AG10803 (cell line): ENCODE results near the gene PAK2.
"Not testable (repeated sequence)": the region's sequence is repeated elsewhere in the genome, so short reads cannot be mapped to it uniquely, and the experiment has no call there.

ENCODE experiments used
- DNase-seq: peaks from one replicate; pipeline ENCODE4 v3.0.0; 2010; ENCODE audit warnings: low read depth
- H3K4me3 ChIP-seq: 2 replicates; pipeline ENCODE4 v1.5.1; 2011; ENCODE audit warnings: mild to moderate bottlenecking, low read length, control low read depth
- CTCF ChIP-seq: conservative IDR thresholded peaks from 2 replicates; pipeline ENCODE4 v1.5.1; 2011; ENCODE audit warnings: mild to moderate bottlenecking, low read length, control low read depth, inconsistent platforms

PAK2 gene

GRCh38 chr3:196849180-196849741 lies 109.6 kb downstream of the PAK2 start:
- no peak for DNase-seq
- no peak for TF ChIP-seq CTCF
- no peak overlapping the region for H3K4me3 ChIP-seq

GRCh38 chr3:196863000-196863399 lies 123.3 kb downstream of the PAK2 start:
- DNase-seq: not testable (repeated sequence)

GRCh38 chr3:196867155-196867506 lies 127.5 kb downstream of the PAK2 start:
- H3K4me3 ChIP-seq: peak overlapping the region; percentile 76

More at GRCh38 chr3:196863000-196863399, 123.3 kb downstream of the PAK2 start:
- not testable (repeated sequence) for H3K4me3 ChIP-seq

GRCh38 chr3:196867507-196868296 lies 128.0 kb downstream of the PAK2 start, which contains the start of gene SENP5:
Gene SENP5, plus strand, starts transcription at chr3:196867920. Its CDS starts 17,262 bp downstream, at chr3:196885182.
- TF ChIP-seq CTCF: no peak
- peak within 1 kb of the TSS; percentile 92 for H3K4me3 ChIP-seq
- peak; percentile 86 for DNase-seq

More at GRCh38 chr3:196867155-196867506, 127.5 kb downstream of the PAK2 start:
- TF ChIP-seq CTCF: no peak
- DNase-seq: no peak

GRCh38 chr3:196868297-196868661 lies 128.6 kb downstream of the PAK2 start:
- DNase-seq: peak; percentile 9
- no peak for TF ChIP-seq CTCF
- peak overlapping the region; percentile 92 for H3K4me3 ChIP-seq

GRCh38 chr3:196872316-196872715 lies 132.7 kb downstream of the PAK2 start:
- TF ChIP-seq CTCF: no peak

GRCh38 chr3:196874511-196875094 lies 134.9 kb downstream of the PAK2 start:
- not testable (repeated sequence) for H3K4me3 ChIP-seq

More at GRCh38 chr3:196872316-196872715, 132.7 kb downstream of the PAK2 start:
- no peak for DNase-seq
- no peak overlapping the region for H3K4me3 ChIP-seq

GRCh38 chr3:196875258-196875657 lies 135.6 kb downstream of the PAK2 start:
- no peak for TF ChIP-seq CTCF
- H3K4me3 ChIP-seq: no peak overlapping the region
- DNase-seq: no peak

More at GRCh38 chr3:196874511-196875094, 134.9 kb downstream of the PAK2 start:
- DNase-seq: not testable (repeated sequence)
